ENCODE data around the gene ELFN2.

ELFN2 gene

GRCh38 chr22:37379085-37379484, 48.2 kb downstream of the ELFN2 start:
- DNase-seq = no peak

GRCh38 chr22:37378642-37379058, 48.6 kb downstream of the ELFN2 start:
- no peak for DNase-seq

- no peak for DNase-seq
These were observed 49.4 kb downstream of the ELFN2 start for GRCh38 chr22:37377927-37378326.

GRCh38 chr22:37377138-37377537, 50.1 kb downstream of the ELFN2 start:
- DNase-seq = no peak

- DNase-seq = no peak
These were observed 50.6 kb downstream of the ELFN2 start for GRCh38 chr22:37376643-37377042.

- no peak for DNase-seq
These were observed 51.5 kb downstream of the ELFN2 start for GRCh38 chr22:37375801-37376200.

GRCh38 chr22:37374571-37374970, 52.7 kb downstream of the ELFN2 start:
- DNase-seq = no peak

- DNase-seq = no peak
These were observed 53.8 kb downstream of the ELFN2 start for GRCh38 chr22:37373451-37373850.

GRCh38 chr22:37371911-37372310, 55.4 kb downstream of the ELFN2 start:
- no peak for DNase-seq

- DNase-seq = no peak
These were observed 55.8 kb downstream of the ELFN2 start for GRCh38 chr22:37371491-37371890.

- DNase-seq = no peak
These were observed 56.8 kb downstream of the ELFN2 start for GRCh38 chr22:37370306-37370979.

- no peak for DNase-seq
These were observed 57.8 kb downstream of the ELFN2 start for GRCh38 chr22:37369483-37369882.

- DNase-seq = no peak
These were observed 59.2 kb downstream of the ELFN2 start for GRCh38 chr22:37368058-37368457.

- no peak for DNase-seq
These were observed 60.7 kb downstream of the ELFN2 start for GRCh38 chr22:37366601-37367000.

GRCh38 chr22:37365950-37366349, 61.3 kb downstream of the ELFN2 start:
- DNase-seq = no peak

- DNase-seq = no peak
These were observed 63.9 kb downstream of the ELFN2 start for GRCh38 chr22:37363261-37363992.

- DNase-seq = no peak
These were observed 64.7 kb downstream of the ELFN2 start for GRCh38 chr22:37362621-37363020.

GRCh38 chr22:37358917-37359316, 68.4 kb downstream of the ELFN2 start:
- DNase-seq = no peak

GRCh38 chr22:37358386-37358785, 68.9 kb downstream of the ELFN2 start:
- DNase-seq = no peak

- DNase-seq = no peak
These were observed 69.7 kb downstream of the ELFN2 start for GRCh38 chr22:37357446-37358075.

GRCh38 chr22:37356922-37357321, 70.4 kb downstream of the ELFN2 start:
- DNase-seq = no peak

GRCh38 chr22:37355174-37355573, 72.1 kb downstream of the ELFN2 start:
- no peak for DNase-seq

GRCh38 chr22:37354670-37355069, 72.6 kb downstream of the ELFN2 start:
- no peak for DNase-seq

- no peak for DNase-seq
These were observed 73.0 kb downstream of the ELFN2 start for GRCh38 chr22:37354261-37354660.

All from NCI-H187 (cell line).